ENCODE results near the gene P2RX1.

The P2RX1 gene

DNA sequence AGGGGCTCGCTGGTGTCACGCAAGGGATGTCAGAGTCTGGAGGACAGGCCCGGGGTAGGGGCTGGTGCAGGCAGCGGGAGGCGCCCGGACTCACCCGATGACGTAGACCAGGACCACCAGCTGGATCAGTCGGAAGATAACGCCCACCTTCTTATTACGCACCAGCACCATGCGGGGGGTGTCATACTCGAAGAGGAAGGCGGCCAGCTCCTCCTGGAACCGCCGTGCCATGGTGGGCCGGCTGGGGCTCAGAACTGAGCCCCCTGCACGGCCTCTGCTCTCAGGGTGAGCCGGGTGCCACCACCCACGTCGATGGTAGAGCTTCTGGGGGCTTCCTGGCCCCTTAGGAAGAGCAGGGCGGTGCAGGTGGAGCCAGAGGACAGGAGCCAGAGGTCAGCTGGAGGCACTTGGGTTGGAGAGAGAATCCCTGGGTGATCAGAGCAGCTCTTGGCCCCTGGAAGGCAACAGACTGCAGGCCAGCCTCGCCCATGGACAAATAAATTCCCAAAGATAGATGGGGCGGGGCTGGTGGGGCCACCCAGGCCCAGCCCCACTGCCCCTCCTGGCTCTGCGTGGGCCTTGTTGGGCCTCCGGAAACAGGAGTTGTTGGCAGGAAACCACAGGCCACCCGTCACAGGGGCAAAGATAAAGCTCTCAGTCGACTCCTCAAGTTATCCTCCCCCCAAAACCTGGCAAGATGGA, at the start of gene P2RX1:
Gene P2RX1, minus strand, starts transcription at position 471 of the 702 bp plus-strand sequence. Its CDS starts 240 bp downstream, at position 231.
- DNase-seq (ENCODE audit: low read depth, low spot score), result no peak
- H3K4me3 ChIP-seq (ENCODE audit: low read depth, low read length), result no peak within 1 kb of the TSS
- TF ChIP-seq, protein P1, sequence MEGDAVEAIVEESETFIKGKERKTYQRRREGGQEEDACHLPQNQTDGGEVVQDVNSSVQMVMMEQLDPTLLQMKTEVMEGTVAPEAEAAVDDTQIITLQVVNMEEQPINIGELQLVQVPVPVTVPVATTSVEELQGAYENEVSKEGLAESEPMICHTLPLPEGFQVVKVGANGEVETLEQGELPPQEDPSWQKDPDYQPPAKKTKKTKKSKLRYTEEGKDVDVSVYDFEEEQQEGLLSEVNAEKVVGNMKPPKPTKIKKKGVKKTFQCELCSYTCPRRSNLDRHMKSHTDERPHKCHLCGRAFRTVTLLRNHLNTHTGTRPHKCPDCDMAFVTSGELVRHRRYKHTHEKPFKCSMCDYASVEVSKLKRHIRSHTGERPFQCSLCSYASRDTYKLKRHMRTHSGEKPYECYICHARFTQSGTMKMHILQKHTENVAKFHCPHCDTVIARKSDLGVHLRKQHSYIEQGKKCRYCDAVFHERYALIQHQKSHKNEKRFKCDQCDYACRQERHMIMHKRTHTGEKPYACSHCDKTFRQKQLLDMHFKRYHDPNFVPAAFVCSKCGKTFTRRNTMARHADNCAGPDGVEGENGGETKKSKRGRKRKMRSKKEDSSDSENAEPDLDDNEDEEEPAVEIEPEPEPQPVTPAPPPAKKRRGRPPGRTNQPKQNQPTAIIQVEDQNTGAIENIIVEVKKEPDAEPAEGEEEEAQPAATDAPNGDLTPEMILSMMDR (IDR thresholded peaks at IDR 0.05; ENCODE audit: low read depth, low read length), result no peak
- in situ Hi-C loops (cut with HindIII; ENCODE audit: low sequenced_read_pairs), result no loop called here

DNA sequence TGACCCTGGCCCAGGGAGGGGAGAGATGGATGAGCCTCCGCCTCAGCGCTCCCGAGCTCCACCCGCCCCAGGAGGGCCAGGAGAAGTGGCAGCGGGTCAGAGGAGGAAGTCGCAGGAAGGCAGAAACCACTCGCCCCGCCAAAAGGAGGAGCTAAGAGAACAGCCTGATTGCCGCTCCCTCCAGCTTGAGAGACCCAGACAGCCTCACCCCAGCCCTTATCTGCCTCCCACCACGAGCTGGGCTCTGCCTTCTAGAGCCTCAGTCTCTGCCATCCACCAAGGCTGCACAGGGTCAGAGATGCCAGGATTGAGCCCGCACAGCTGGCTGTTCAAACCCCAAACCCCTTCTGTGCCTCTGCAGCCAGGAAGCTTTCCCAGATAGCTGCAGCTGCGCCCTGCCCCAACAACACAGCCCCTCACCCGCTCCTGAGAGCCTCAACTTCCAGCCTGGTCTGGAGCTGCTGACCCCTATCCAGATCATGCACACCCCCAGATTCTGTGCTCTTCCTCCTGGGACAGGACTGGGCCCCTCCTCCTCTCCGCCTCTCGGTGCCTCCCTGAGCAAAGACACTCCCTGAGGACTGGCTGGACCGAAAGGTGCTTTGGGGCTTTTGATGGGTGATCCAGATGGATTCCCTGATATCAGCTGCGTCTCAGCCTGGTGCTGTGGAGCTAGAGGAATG, 49.0 kb upstream of the P2RX1 start:
- peak overlapping the region; percentile 28 for H3K4me3 ChIP-seq (ENCODE audit: low read depth, low read length)
- in situ Hi-C loops (cut with HindIII; ENCODE audit: low sequenced_read_pairs), result no loop called here
- DNase-seq (ENCODE audit: low read depth, low spot score), result no peak
- TF ChIP-seq, protein P1 (IDR thresholded peaks at IDR 0.05; ENCODE audit: low read depth, low read length), result no peak

DNA sequence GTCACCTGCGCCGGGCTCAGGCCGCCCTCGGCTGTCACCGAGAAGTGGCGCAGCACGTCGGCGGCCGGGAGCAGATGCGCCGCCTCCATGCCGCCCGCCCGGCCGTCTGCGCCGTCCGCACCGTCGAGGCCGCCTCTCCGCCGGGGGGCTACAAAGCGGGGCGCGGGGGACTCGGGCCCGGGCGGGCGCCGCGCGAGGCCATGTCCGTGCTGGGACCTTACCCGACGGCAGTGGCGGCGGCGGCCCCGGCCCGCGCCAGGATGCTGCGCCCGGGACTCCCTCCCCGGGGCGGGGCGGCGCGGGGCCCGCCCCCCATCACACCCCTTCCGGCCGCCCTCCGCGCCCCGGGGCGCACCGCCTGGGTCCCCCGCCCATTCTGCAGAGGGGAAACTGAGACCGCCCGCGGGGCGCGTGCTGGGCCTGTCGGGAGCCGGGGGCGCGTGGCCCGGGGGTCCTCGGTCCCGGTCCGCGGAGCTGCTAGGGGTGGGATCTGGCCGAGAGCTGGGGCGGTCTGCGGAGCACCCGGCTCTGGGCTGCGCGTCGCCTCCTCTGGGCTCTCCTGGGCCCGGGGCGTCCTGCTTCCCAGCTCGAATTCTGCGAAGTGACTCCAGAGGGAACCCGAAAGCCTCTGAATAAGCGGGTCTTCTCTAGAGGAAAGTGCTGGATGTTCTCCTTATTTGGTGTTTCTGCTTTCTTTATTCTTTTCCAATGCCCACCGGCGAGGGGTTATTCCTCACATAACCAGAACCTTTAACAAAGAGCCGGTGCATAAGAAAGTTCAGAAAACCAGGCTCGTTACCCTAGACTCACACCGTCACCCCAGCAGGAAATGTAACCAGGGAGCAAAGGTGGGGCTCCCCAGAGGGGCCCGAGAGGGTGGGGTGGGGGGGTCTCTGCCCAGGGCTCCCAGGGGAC, 48.2 kb upstream of the P2RX1 start, which contains the start of gene ATP2A3:
Gene ATP2A3, minus strand, starts transcription at position 235 of the 915 bp plus-strand sequence. Its CDS starts 146 bp downstream, at position 89.
- DNase-seq (ENCODE audit: low read depth, low spot score), result no peak
- TF ChIP-seq, protein P1 (IDR thresholded peaks at IDR 0.05; ENCODE audit: low read depth, low read length), result no peak

DNA sequence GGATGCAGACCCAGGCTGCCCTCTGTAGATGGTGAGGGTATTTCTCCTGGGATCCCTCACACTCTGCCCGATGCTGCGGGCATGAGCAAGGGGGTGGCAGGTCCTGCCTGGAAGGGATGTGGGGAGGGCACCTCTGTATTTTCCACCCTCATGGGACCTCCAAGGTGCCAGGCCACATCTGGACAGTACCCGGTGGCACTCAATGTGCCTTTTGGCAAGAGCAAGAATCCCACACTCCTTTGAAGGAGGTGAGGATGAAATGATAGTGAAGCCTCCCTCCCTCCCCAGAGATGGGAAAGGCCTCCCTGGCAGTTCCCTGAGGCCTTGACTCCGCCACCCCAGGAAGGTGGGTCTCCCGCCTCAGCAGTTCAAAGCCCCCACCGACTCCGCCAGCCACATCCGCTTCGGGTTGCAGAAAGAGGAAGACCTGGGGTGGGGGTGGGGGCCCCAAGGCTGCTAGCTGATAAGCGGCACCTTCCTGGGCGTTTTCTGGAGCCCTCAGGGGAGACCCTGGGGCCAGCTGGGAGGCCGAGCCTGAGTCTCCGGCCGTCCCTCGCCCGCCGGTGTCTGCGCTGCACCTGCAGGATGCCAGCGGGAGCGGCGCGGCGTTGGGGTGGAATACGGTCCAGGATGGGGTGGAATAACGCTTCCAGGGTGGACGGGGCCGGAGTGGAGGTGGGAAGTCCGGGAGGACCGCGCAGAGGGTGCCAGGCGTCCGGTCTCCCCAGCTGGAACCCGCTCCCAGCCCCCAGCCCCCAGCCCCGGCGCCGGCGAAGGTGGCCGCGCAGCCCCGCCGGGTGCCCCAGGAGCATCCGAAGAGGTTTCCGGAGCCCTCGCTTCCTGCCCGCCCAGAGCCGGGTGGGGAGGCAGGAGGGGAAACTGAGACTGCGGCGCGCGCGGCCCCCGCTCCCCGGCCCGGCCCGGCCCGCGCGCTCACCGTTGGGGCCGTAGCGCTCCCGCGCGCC, 47.3 kb upstream of the P2RX1 start:
- in situ Hi-C loops (cut with HindIII; ENCODE audit: low sequenced_read_pairs), result no loop called here
- H3K4me3 ChIP-seq (ENCODE audit: low read depth, low read length), result no peak overlapping the region
- DNase-seq (ENCODE audit: low read depth, low spot score), result no peak
- TF ChIP-seq, protein P1 (IDR thresholded peaks at IDR 0.05; ENCODE audit: low read depth, low read length), result no peak

More for the DNA sequence above, 48.2 kb upstream of the P2RX1 start, which contains the start of gene ATP2A3:
- in situ Hi-C loops (cut with HindIII; ENCODE audit: low sequenced_read_pairs), result no loop called here
- H3K4me3 ChIP-seq (ENCODE audit: low read depth, low read length), result peak within 1 kb of the TSS; percentile 28

DNA sequence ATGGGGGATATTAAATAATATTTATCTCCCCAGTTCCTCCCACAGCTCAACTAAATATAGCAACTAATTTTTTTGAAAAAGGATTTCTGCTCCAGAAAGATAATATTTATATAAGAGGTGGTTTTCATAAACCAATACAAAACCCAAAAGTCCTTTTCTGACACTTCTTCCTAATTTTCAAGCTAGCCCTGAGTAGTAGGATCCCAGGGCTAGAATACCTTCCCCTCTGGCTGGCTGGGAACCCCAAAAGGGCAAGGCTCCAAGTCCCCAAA, 46.6 kb upstream of the P2RX1 start:
- no peak overlapping the region for H3K4me3 ChIP-seq (ENCODE audit: low read depth, low read length)
- DNase-seq (ENCODE audit: low read depth, low spot score), result no peak
- in situ Hi-C loops (cut with HindIII; ENCODE audit: low sequenced_read_pairs), result no loop called here
- TF ChIP-seq, protein P1 (IDR thresholded peaks at IDR 0.05; ENCODE audit: low read depth, low read length), result no peak

Measured in astrocyte of the spinal cord (primary cell).